Pancreas (tissue), 10 donors: ENCODE results near the gene C1QTNF12. TPM values are rescaled to one million over a fixed set of nuclear protein-coding genes. Genes with fewer than 3 reads are reported as not detected.

Experiments used
- ATAC-seq, 4 donors: fragments of 200-7000 bp; cut with Tn5 transposase; one replicate each; pipeline versions ENCODE4 v1.8.0 to v1.9.1; 2020; ENCODE audit warnings: mild to moderate bottlenecking in 4 of 4, moderate library complexity in 4 of 4
- DNase-seq, 6 donors: peaks; one replicate each; pipeline ENCODE4 v3.0.0-alpha.2; 2020
- FAIRE-seq: peaks from 2 replicates; lab custom pipeline; 2012; peaks lifted over from hg19 to GRCh38; lab: Jason Lieb, UNC
- H3K27ac ChIP-seq, 4 donors: fragments of 200-600 bp; sonication (generic); 1 replicate in 3 of 4; 2 replicates in 1 of 4; pipeline versions ENCODE4 v1.5.0 to v1.8.0; 2020
- H3K27me3 ChIP-seq, 4 donors: fragments of 200-600 bp; one replicate each; pipeline ENCODE4 v1.8.0; 2021
- H3K36me3 ChIP-seq, 3 donors: fragments of 200-600 bp; sonication (generic) in 1 of 3; one replicate each; pipeline versions ENCODE4 v1.5.0 to v1.8.0; 2020 to 2021
- H3K4me1 ChIP-seq, 3 donors: fragments of 200-600 bp; one replicate each; pipeline ENCODE4 v1.8.0; 2021
- H3K4me3 ChIP-seq, 4 donors: fragments of 200-600 bp; sonication (generic) in 2 of 4; one replicate each; pipeline versions ENCODE4 v1.5.0 to v1.8.0; 2020 to 2021
- H3K9me3 ChIP-seq, 4 donors: fragments of 200-600 bp; one replicate each; pipeline ENCODE4 v1.8.0; 2021
- WGBS, 2 donors: extraction: QIAGEN DNeasy Blood & Tissue Kit; methylation state at CpG; one replicate each; pipeline ENCODE4 v1.1.7; 2013; 5-methylcytosine and 5-hydroxymethylcytosine counted together
- intact Hi-C, 3 donors: fragments of 100-400 bp; cut with DNase I; formaldehyde crosslinking; loops; one replicate each; pipeline versions ENCODE4 v1.11.1 to v1.14.2; 2022
- polyA plus RNA-seq, 2 donors: library from polyadenylated mRNA; stranded (reverse); fragments of 200-250 nt; gene quantifications; one replicate each; pipeline ENCODE4 v1.2.3, GENCODE V29; 2013
- total RNA-seq, 6 donors: library from RNA; stranded (reverse); fragmentation: NEBNext Ultra II Directional in 4 of 6; extraction: Animal tissue kit (Norgen Biotek cat#: 25700) in 4 of 6; gene quantifications; one replicate each; pipeline versions ENCODE4 v1.2.1 to v1.2.4, GENCODE V29; 2021 to 2023
- TF ChIP-seq, protein P1 (sequence below), 4 donors: fragments of 200-600 bp; sonication (generic) in 3 of 4; IDR thresholded peaks; one replicate each; pipeline versions ENCODE4 v1.5.0 to v1.8.0; 2021; ENCODE audit warnings: antibody characterized with exemption in 4 of 4
- donor health status: healthy with polysubstance abuse.
- donor health status: DM: no; HTN: no; CAD: no; lungs with moderate emphysema.
- donor health status: DM: no; HTN: no; CAD: no.
- donor health status: control.
- donor health status: control.
- donor health status: Bipolar disorder and iron deficiency.
- donor health status: DM: yes; HTN: yes; CAD: no.
- donor health status: DM: no; HTN: no; CAD: no.
- donor health status: DM: no; HTN: no; CAD: no.
- donor health status: DM: yes; HTN: yes; CAD: no.

Gene C1QTNF12
- total and polyA plus RNA-seq, 8 donors, result 0.43 to 4.8 (median 1.0) TPM

DNA sequence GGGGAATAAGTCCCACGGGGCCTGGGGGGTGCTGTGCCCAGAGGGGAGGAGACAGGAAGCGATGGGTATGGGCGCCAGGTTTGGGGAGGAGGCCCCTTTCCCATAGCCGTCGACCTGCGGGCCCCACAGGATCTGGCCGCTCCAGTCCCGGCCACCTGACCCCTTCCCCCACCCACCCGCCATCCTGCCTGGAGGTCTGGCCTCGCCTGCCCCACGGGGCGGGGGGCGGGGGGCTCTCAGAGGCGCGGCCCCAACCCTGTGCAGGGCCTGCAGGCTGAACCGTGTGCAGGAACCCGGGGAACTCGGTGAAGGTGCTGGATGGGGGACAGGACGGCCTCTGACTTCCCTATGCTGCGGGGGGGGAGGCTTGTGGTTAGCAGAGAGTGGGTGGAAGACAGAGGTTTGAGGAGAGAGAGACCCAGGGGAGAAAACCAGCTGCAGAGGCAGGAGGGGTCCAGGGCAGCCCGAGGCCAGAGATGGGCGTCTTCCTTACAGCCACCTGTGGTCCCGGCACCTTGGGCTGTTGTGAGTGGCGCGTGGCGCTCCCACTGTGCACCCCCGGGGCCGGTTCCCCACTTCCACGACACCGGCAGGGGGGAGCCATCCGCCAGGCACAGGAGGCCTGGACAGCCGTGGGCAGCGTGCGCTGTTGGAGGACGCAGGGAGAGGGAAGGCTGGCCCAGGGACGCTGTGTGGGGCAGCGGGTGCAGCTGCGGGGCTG lies 37.6 kb downstream of the C1QTNF12 start:
- TF ChIP-seq, protein P1, sequence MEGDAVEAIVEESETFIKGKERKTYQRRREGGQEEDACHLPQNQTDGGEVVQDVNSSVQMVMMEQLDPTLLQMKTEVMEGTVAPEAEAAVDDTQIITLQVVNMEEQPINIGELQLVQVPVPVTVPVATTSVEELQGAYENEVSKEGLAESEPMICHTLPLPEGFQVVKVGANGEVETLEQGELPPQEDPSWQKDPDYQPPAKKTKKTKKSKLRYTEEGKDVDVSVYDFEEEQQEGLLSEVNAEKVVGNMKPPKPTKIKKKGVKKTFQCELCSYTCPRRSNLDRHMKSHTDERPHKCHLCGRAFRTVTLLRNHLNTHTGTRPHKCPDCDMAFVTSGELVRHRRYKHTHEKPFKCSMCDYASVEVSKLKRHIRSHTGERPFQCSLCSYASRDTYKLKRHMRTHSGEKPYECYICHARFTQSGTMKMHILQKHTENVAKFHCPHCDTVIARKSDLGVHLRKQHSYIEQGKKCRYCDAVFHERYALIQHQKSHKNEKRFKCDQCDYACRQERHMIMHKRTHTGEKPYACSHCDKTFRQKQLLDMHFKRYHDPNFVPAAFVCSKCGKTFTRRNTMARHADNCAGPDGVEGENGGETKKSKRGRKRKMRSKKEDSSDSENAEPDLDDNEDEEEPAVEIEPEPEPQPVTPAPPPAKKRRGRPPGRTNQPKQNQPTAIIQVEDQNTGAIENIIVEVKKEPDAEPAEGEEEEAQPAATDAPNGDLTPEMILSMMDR (IDR thresholded peaks at IDR 0.05), result no peak
- DNase-seq (peak in 3 of 6 donors; percentile 23 to 61 (median 58)), FAIRE-seq (no peak), ATAC-seq (no peak)
- H3K4me1 ChIP-seq, result no peaks in the 10 kb centered on the region
- no peak overlapping the region for H3K4me3 ChIP-seq
- H3K27me3 ChIP-seq, result no peaks in the 10 kb centered on the region
- WGBS, 2 donors, result 69 to 73% methylated on average over 35 to 38 of the region's 38 CpGs
- no peaks in the 10 kb centered on the region for H3K36me3 ChIP-seq
- H3K27ac ChIP-seq, result no peak overlapping the region
- no peaks in the 10 kb centered on the region for H3K9me3 ChIP-seq
- intact Hi-C loops, result no loop called here

DNA sequence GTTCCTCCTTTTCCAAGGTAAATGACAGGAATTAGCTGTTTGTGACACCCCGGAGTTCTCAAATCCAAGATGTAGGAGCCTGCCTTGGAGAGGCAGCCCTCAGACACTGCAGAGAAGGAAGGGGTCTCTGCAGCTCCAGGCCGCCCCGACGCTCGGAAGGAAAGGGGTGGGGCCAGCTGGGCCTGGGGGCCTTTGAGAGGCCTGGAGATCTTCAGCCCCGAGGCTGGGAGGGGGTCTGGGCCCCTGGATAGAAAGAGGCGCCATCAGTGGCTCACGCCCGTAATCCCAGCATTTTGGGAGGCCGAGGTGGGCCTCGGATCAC lies 39.0 kb downstream of the C1QTNF12 start:
- peak in 3 of 6 donors; percentile 11 to 44 (median 22) for DNase-seq
- WGBS, 2 donors, result 69 to 74% methylated on average over 11 of the region's 11 CpGs
- intact Hi-C loops, result no loop called here
- no peaks in the 10 kb centered on the region for H3K27me3 ChIP-seq
- TF ChIP-seq, protein P1 (IDR thresholded peaks at IDR 0.05), result no peak
- no peak for ATAC-seq
- no peaks in the 10 kb centered on the region for H3K4me1 ChIP-seq
- no peaks in the 10 kb centered on the region for H3K36me3 ChIP-seq
- no peak overlapping the region for H3K27ac ChIP-seq
- no peak for FAIRE-seq
- H3K9me3 ChIP-seq, result no peaks in the 10 kb centered on the region
- H3K4me3 ChIP-seq, result no peak overlapping the region

DNA sequence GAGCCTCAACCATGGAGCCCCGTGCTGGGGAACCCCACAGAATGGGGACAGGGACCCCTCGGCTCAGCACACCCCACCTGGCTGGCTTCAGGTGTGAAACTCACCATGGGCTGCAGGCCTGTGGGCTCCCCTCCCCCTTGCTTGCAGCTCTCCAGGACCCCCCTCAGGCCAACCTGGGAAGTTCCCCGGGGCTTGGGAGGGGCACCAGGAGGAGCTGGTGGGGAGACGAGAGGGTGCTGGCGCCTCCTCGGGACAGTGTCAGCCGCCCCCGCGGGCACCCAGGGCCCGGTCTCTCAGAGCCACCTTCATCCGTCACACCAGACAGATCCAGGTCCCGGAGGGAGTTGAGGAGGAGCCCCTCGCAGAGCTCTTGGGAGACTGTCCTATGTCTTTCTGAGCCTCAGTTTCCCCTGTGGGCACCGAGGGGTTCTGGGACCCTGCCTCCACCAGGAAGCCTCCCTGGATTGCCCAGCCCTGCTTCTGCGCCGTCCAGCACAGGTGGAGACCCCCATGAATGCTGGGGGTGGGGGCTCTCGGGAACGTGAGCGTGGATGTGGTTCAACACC lies 39.5 kb downstream of the C1QTNF12 start:
- TF ChIP-seq, protein P1 (IDR thresholded peaks at IDR 0.05), result no peak
- peak in 3 of 6 donors; percentile 22 to 67 (median 56) for DNase-seq
- WGBS, 2 donors, result 39 to 40% methylated on average over 19 of the region's 19 CpGs

DNA sequence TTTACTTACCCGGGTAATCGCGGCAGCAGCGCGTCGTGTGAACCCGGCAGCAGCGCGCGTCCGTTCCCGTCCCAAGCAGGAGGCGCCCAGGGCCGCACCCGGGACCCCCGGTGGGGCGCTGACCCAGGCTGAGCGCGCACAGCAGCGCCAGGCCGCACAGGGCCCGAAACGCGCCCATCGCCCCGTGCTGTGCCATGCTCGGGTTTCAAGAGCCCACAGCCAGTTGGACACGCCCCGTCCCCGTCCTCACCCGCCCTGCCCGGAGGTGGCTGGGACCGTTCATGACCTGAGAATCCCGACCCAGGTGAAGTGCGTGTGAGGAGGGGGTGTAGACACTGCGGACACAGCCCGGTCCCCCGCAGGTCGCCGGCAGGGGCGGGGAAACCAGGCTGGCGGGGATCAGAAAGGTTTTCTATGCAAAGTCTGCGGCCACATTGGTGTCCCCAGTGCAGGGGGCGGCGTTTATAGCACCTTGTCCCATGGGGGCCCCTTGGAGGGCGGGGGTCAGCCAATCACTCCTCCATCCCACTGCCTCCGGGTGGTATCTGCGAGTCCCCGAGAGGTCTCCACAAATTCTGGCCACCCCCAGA lies 40.1 kb downstream of the C1QTNF12 start, which contains the start of gene TNFRSF18:
TNFRSF18 (minus strand) TSS at position 217 of the 590 bp plus-strand sequence; CDS start at position 196, 21 bp downstream.
- Histone ChIP-seq H3K4me3 (peak within 1 kb of the TSS in 1 of 4 donors; percentile 21), H3K36me3 (no peaks in the 10 kb centered on the region), H3K27ac (no peak within 1 kb of the TSS), H3K4me1 (no peaks in the 10 kb centered on the region), H3K9me3 (no peaks in the 10 kb centered on the region), H3K27me3 (no peaks in the 10 kb centered on the region)
- peak; percentile 23 to 75 (median 50) for ATAC-seq
- DNase-seq, result peak in 3 of 6 donors; percentile 55 to 77 (median 69)
- intact Hi-C loops, result no loop called here
- 3 to 5% methylated on average over 35 to 49 of the region's 49 CpGs for WGBS, 2 donors
- TF ChIP-seq, protein P1 (IDR thresholded peaks at IDR 0.05), result no peak
- no peak for FAIRE-seq

More for the DNA sequence above, 39.5 kb downstream of the C1QTNF12 start:
- H3K4me3 ChIP-seq, result no peak overlapping the region
- intact Hi-C loops, result no loop called here
- no peaks in the 10 kb centered on the region for H3K4me1 ChIP-seq
- H3K27ac ChIP-seq, result no peak overlapping the region
- H3K27me3 ChIP-seq, result no peaks in the 10 kb centered on the region
- no peaks in the 10 kb centered on the region for H3K9me3 ChIP-seq
- no peak for FAIRE-seq
- ATAC-seq, result no peak
- no peaks in the 10 kb centered on the region for H3K36me3 ChIP-seq
